Measurements from ENCODE around the gene ZDHHC24.

GRCh38 chr11:66561178-66561974 lies 15.5 kb upstream of the ZDHHC24 start:
- TF ChIP-seq CTCF (IDR thresholded peaks at IDR 0.05 in 4 of 5, conservative IDR thresholded peaks at IDR 0.05 in 1 of 5) = no peak
- TF ChIP-seq POLR2A (IDR thresholded peaks at IDR 0.05) = no peak
